ENCODE measurements around the gene AMH.

DNA sequence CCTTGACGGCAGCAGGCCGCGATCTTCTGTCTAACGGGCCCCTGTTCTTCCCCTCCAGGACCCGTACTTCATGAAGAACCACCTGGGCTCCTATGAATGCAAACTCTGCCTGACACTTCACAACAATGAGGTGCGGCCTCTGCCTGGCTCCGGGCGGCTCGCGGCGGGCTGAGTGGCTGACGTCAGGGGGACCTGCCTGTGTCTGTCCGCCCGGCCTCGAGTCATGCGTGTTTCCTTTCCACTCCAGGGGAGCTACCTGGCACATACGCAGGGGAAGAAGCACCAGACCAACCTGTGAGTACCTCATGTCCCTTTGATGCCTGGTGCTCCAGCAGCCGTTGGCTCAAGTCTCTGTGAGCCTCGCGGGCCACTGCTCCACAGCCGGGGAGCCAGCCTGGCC lies 4.6 kb upstream of the AMH start:
- TF ChIP-seq, protein P1, sequence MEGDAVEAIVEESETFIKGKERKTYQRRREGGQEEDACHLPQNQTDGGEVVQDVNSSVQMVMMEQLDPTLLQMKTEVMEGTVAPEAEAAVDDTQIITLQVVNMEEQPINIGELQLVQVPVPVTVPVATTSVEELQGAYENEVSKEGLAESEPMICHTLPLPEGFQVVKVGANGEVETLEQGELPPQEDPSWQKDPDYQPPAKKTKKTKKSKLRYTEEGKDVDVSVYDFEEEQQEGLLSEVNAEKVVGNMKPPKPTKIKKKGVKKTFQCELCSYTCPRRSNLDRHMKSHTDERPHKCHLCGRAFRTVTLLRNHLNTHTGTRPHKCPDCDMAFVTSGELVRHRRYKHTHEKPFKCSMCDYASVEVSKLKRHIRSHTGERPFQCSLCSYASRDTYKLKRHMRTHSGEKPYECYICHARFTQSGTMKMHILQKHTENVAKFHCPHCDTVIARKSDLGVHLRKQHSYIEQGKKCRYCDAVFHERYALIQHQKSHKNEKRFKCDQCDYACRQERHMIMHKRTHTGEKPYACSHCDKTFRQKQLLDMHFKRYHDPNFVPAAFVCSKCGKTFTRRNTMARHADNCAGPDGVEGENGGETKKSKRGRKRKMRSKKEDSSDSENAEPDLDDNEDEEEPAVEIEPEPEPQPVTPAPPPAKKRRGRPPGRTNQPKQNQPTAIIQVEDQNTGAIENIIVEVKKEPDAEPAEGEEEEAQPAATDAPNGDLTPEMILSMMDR (IDR thresholded peaks at IDR 0.05), result no peak
- TF ChIP-seq EZH2phosphoT487 (IDR thresholded peaks at IDR 0.05) (no peak), EZH2 (IDR thresholded peaks at IDR 0.05) (no peak)
